GM18517 (cell line): ENCODE results near the gene DYNLT5.

Experiments used
- ATAC-seq: cut with Tn5 transposase; IDR thresholded peaks from one replicate; pipeline ENCODE4 v1.9.1; 2021; ENCODE audit warnings: mild to moderate bottlenecking, moderate library complexity; ENCODE audit not compliant: unreplicated experiment

Gene DYNLT5

GRCh38 chr1:66747501-66747900 is 4.8 kb upstream of the DYNLT5 start:
- no peak for ATAC-seq

DNA sequence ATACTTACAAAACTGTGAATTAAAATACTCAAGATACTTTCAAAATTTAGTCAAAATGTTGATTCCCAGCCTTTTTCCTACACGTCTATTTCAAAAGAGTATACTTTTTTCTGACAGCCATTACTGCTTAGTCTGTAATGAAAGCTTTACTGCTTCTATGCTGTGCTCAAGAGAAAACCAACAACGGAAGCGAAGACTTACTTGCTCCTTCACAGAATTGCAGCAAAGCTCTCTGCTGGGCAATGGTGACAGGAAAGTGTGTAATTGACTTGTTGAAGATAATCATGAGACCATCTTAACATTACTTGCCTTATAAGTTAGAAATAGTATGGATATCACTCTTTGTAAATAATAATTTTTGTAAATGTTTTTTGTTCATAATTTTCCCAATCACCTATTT is 1.7 kb upstream of the DYNLT5 start:
- no peak for ATAC-seq

DNA sequence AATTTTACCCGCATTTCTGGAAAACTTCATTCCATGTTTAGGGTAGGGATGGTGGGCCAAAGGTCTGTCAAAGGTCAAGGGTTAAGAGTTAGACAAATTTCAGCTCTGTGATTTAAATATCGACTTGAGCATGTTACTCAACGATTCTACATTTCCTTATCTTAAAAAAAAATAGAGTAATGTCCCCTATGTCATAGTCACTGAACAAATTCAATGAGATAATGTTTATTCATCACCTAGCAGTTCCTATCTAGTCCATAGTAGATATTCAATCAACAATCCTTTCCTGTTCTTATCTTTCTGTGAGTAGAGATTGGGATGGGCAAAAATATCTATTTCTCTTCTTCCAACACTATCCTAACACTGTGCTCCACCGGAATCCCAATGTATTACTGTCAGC is 1.1 kb upstream of the DYNLT5 start:
- no peak for ATAC-seq

DNA sequence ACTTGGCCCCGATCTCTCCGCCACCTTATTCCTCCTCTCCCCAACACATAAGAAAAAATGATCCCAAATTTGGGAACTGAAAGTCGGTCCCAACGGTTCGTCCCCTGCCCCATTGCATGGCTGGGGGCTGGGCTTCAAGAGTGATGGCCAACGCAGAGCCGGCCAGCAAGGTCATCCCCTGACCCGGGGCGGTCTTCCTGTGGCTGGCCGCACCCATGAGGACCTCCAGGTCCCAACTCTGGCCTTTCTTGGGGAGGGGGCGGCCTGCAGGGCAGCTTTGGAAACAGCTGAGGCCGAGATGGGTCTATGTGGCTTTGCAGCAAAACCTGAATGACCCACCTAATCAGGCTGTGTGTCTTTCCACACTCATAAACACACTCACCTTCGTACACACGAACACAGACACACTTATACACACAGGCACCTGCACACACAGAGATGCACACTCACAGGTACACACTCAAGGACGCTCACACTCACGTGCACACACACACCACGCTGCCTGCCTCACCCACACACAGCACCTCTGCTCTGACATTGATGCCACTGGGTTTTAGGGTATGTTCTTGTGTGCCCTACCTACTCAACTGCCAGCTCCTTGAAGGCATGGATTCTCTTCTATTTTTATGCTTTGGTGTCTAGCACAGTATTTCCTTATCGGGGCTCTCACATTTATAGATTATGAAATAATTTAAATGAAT is 562 bp downstream of the DYNLT5 start:
- no peak for ATAC-seq

- ATAC-seq: no peak
Measured at GRCh38 chr1:66757722-66758240, 5.5 kb downstream of the DYNLT5 start.

DNA sequence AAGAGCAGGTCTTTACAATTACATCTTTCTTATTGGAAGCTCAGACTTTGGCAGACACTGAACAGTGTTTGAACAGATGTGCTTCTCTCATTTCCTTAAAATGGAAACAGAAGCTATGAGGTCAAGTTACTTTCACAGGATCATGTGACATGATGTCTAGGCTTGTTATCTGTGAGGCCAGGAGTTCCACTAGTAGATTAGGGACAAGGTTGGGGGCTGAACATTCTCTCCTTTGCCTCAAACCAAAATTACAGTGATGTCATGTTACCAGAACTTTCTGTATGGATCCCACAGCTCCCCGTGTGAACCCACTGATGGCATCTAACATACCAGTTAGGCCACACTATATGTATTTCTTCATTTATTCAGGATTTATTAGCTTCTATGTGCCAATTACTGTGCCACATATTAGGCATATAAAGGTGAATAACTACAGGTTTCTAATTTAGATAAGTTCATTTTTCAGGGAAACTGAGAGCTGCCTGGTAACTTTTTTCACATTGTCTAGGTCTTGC is 6.0 kb downstream of the DYNLT5 start:
- peak; percentile 100 for ATAC-seq

DNA sequence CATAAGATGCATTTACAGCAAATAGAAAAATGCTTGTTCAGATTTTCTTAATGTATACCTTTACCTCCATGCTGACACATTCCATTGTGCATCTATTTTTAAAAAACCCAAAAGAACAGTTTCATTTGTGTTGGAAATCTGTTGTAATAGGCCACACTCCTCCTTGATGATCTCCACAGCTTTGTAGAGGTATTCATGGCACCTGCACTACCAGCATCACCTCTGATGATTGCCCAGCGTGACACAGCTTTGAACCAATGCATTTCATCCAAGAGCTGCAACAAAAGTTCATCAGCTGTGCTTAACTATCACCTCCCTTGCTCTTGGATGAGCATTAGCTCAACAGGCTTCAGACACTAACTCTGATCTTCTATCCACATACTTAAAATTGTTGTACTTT is 8.2 kb downstream of the DYNLT5 start:
- ATAC-seq: no peak

- ATAC-seq: no peak
Measured at GRCh38 chr1:66761221-66761620, 9.0 kb downstream of the DYNLT5 start.

DNA sequence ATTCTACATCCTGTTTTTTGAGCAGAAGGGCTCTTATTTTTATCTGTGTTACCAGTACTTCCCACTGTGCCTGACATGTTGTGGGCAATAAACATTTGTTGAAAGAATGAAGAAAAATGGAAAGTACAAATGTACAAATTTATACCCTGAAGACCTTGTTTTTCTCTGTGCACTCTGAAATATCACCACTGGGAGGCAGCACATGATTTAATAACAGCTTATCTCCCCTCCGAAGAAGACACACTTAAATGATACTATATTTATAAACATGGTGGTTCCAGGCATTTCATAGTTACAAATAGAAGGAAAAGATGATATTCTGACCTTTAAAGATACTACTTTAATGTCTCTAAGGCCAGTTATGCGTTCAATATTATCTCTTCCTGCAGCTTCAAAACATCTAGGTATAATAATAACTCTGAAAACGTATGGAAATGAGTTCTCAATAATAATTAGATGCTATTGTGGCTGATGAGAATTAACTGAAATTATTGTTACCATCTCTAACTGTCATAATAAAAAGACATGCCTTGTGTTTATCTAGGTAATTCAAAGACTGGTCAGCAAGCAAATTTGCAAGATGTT is 12.8 kb downstream of the DYNLT5 start:
- peak; percentile 83 for ATAC-seq

GRCh38 chr1:66767626-66768025 is 15.4 kb downstream of the DYNLT5 start:
- no peak for ATAC-seq

GRCh38 chr1:66768965-66769364 is 16.7 kb downstream of the DYNLT5 start:
- no peak for ATAC-seq

GRCh38 chr1:66769512-66770229 is 17.4 kb downstream of the DYNLT5 start:
- no peak for ATAC-seq

DNA sequence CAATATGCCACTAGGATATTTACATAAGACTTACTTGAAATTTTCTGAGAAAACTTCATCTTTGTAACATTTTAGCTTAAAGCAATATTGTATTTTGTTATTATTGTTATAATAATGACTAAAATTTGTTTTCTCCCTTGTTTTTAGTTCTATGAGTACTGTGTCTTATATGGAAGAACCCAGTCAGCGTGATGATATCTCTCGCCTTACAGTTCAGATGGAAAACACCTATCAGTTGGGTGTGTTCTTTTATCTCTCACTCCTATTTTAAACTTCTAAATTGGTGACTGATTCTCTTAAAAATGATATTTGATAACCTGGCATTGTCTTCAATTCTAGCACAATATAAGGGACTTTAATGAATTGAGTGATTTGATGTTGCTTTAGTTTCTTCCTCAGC is 18.0 kb downstream of the DYNLT5 start:
- ATAC-seq: no peak

DNA sequence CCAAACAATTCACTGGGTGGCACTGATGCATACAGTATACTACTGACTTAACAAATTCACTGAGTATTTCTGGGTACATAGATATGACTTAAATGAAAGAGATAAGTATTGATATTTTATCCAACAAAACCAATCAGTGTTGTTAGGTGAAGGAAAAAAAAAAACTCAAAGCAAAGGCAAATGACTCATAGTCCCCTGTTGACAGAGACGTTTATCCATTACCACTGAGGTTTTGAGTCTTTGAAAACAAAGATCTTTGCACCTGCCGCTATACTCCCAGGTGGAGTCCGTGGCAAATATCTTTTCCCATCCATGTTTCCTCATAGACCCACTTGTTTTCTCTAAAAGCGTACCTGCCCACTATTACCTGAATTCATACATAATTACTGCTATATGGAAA is 18.4 kb downstream of the DYNLT5 start:
- no peak for ATAC-seq

GRCh38 chr1:66773227-66773626 is 21.0 kb downstream of the DYNLT5 start:
- ATAC-seq: no peak

DNA sequence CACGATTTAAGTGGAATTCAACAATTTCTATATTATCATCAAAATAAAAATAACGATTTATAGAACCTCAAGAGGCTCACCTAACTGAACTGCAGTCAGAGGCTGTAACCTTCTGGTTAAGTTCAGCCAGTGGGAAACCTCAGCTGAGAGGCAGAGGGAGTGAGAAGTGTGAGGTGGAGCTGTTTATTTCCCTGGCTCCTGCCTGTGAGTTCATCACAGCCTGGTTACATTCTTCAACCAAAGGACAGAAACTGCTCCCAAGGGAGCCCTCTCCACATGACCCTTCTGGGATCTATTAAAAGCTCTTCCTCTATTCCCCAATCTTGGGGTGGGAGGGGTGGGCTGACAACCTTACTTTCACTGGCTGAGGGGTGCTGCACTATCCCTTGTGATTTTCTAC is 22.2 kb downstream of the DYNLT5 start:
- ATAC-seq: no peak

GRCh38 chr1:66775646-66776045 is 23.4 kb downstream of the DYNLT5 start:
- ATAC-seq: no peak

- ATAC-seq: no peak
Measured at GRCh38 chr1:66777831-66778230, 25.6 kb downstream of the DYNLT5 start.

DNA sequence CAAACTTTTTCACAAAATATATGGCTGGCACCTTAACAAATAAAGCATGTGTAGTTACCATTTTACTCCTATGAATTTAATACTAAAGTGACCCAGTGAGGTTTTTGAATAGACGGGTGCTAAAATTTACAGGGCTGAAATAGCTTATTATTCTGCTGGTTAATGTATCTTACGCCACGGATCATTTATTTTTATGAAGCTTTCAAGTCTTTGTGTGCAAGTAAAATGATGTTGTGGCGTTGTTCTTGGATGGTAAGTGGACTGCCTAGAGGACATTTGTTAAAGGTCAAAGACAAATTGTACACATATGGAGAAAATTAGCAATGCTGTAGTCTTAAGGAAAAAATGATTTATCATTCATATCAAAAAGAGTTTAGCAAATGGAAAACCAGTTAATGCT is 26.0 kb downstream of the DYNLT5 start:
- no peak for ATAC-seq

DNA sequence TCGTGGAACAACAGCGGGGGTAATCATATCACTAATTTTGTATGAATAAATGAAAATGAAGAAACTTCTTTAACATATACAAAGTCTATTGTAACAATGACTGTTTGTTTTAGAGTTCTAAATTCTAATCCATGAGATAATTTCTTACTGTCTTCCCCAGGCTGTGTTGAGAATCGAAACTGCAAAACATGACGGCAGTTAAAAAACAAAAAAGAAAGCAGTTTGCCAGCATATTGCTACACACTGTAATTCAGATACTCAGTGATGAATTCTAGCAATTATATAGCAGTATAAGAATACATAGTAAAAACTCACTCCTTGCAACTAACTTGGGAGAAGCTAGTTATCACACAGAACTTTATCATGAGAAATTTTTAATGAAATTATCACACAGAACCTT is 26.7 kb downstream of the DYNLT5 start:
- no peak for ATAC-seq

DNA sequence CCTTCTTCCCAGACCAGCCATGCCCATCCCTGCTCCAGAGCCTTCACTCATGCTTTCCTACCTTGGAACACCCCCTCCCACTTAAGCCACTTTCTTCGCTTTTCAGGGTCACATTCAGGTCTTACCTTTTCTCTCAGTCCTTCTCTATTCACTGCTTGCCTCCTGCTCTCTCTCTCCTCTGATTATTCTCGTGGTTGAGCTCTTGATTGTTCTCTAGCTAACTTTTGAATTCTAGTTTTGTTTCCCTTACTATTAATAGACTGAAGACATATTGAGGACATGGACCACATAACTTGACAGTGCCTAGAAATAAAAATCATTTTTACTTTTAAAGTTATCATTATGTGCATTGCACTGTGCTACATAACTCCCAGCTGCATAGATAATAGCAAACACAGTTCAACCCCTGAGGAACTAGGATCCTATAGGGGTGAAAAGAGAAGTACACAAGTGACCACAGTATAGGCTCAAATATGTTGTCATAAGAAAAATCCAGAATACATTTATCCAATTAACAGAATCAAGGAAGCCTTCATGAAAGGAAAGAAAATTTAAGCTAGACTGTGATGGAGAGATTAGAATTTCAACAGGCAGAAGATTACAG is 27.3 kb downstream of the DYNLT5 start:
- ATAC-seq: no peak
